HG03439 (cell line): ENCODE results near the gene KDR.

Source experiments
- ATAC-seq: cut with Tn5 transposase; IDR thresholded peaks from one replicate; pipeline ENCODE4 v1.9.1; 2021; ENCODE audit warnings: mild to moderate bottlenecking, moderate library complexity; ENCODE audit not compliant: unreplicated experiment

The KDR gene

DNA sequence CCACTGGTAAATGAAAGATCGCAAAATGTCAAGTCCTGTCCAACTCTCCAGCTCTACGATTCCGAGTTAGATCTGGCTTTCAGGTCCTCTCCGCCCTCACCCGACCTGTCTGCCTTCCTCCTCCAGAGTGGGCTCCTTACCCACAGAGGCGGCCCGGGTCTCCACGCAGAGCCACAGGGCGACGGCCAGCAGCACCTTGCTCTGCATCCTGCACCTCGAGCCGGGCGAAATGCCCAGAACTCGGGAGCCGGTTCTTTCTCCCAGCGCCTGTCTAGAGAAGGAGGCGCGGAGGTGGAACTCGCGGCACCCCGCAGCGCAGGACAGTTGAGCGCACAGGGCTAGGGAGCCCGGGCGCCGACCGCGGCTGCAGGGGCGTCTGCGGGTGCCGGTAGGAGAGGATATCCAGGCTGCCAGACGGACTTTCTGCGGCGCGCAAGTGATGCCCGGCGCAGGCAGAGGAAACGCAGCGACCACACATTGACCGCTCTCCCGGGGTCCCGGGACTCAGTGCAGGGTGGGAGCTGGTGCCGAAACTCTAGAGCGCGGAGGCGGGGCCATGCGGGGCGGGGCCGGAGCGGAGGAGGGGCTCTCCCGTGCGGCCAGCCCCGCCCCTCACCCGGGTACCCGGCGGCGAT, at the start of gene KDR:
Gene KDR (minus strand): TSS at position 509 of the 635 bp plus-strand sequence. CDS start 302 bp downstream, at position 207.
- no peak for ATAC-seq

DNA sequence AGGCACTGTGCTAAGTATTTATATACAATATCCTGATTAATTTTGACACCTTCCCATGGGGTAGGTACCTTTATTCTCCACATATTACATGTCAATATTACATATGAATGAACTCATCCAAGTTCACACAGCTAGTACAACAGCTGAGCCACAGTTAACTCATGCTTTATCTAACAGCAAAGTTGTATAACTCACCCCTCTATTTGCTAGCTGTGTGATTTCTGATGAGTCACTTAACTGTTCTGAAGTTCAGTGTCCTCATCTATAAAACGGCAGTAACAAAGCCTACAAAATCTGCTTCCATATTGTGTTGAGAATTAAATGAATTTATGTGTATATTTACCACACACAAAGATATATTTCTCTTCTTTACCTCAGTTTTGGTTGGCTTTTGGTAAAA, 48.2 kb upstream of the KDR start:
- ATAC-seq = no peak

DNA sequence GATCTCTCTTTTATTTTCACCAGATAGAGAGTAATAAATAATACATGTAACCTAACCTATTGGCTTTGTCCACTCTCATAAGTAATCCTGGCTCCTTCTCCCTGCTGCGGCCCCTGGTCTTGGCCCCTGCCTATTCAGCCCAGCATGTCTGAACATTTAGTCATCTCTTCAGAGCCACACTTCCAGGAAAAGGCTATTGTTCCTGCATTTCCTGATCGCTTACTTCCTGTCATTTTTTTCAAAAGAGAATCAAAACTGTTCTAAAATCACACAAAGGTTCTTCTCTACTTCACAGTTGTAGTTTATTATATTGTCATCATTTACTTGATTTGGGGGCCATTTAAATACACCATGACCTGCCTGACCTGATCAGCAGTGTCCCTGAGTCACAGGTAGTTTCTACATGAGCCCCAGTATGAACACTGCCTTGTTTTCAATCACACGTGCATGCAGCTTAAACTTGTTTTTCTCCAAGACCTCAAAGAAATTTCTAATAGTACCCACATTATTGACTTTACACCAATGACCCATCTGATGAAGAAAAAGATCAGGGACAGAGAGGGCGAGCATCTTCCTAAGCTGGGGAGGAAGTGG, 47.4 kb upstream of the KDR start:
- ATAC-seq = no peak

DNA sequence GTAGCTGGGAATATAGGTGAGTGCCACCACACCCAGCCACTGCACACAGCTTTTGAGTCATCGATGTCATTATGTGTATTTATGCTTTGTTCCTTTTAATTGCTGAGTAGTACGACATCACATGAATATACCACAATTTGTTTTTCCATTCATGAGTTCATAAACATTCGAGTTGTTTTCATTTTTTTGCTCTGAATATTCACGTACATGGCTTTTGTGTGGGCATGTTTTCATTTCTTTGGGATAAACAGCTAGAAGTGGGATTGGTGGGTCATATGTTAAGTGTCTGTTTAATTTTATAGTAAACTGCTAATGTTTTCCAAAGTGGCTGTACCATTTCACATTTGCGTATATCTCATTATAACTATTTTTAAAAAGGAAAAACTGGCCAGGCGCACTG, 45.1 kb upstream of the KDR start:
- ATAC-seq = no peak

DNA sequence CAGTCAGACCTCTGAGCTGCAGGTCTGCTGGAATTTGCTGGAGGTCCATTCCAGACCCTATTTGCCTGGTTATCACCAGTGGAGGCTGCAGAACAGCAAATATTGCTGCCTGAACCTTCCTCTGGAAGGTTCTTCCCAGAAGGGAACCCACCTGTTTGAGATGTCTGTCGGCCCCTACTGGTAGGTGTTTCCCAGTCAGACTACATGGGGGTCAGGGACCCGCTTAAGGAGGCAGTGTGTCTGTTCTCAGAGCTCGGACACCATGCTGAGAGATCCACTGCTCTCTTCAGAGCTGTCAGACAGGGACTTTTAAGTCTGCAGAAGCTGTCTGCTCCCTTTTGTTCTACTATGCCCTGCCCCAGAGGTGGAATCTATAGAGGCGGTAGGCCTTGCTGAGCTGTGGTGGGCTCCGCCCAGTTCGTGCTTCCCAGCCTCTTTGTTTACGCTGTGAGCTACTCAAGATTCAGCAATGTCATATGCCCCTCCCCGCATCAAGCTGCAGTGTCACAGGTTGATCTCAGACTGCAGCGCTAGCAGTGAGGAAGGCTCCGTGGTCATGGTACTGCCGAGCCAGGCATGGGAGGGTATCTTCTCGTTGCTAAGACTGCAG, 44.1 kb upstream of the KDR start:
- no peak for ATAC-seq

DNA sequence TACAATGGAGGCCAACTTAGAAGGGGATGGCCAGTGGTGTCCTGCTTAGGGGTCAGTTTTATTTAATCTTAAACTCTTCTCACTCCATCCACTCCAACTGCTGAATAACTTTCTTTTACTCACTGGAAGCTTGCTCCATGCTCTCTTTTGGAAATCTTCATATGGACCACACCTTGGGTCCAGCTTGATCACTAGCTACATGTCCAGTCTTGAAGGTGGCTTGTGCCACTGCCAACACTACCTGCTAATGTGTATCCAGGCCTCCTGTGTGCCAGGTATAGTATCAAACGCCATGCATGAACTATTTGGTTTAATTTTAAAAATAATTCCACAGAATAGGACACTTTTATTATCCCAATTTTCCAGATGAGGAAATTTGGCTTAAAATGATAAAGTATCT, 37.0 kb upstream of the KDR start:
- no peak for ATAC-seq

DNA sequence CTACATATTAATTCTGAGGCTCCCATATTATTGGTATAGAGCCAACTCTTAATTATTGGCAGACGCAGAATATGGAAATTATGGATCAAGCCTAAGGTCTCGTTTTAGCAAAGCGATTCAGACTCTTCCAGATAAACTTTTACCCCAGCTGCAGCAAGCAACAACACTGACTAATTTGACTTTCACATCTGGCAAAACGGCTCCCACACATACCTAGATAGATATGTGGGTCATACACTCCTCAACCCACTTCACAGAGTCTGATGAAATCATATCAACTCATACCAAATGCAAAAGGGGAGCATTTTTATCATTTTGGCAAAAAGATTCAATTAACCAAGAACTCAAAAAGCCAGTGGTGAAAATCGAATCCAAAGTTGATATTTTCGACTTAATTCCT, 36.3 kb upstream of the KDR start:
- ATAC-seq = no peak

DNA sequence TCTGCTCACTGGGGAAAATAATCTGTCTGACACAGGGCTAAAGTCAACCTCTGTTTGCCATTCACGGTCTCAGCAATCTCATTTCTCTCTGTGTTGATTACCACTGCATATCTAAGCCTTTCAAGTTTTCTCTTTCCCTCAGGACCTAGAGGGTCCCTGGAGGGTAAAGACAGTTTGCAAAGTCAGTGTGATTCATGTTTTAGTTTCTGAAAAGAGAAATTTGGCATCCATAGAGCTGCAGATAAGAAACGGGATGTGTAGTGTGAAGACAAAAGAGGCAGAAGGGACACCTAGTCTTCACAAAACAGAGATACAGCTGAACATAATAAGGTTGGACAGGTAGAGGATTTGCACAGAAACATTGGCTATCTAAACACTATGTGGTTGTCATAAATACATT, 34.5 kb upstream of the KDR start:
- ATAC-seq = no peak

DNA sequence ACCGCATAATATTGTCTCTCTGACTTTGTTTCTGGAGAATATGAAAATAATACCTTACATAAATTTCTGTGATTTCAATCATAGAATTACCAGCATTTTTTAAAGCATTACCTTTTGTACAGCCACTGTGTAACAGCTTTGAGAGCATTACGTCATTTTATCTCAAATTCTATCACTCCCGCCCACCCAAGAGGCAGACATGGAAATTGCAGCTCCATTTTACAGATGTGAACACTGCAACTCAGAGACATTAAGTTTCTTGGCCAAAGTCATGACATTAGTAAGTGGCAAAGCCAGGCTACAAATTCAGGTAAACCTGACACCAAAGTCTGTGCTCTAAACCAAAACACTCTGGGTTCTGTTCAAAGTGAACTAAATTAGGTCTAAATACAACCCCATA, 33.6 kb upstream of the KDR start:
- ATAC-seq = no peak

DNA sequence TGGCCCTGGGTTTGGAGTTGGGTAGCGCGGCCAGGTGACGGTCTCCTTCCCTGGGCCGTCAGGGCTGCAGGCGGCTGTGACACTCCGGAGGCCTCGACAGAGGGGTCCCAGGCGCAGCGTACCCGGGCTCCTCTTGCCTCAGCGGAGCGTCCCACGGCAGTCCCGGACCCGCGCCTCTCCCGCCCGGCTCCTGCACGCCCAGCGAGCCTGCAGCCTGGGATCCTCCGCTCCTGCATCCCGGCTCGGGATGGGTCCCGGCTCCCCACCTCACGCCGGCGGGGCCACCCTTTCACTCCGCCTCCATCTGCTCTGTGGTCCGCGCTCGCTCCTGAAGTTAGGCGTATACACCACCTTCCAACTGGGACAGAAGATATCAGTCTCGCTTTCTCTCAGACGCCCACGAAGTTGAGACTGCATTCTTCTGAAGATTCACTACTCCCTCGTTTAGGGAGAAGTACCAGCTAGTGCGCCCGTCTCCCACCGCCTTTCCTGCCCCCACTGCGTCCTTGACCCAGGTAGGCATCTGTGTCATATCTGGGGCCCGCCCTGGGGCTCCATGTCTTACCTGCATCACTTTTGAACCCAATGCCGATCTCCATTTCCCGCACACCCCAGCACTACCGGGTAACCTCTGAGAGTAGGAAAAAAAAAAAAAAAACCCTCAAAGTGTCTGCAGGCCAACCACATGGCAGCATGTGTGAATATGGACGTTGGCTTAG, 32.3 kb upstream of the KDR start:
- ATAC-seq = no peak

DNA sequence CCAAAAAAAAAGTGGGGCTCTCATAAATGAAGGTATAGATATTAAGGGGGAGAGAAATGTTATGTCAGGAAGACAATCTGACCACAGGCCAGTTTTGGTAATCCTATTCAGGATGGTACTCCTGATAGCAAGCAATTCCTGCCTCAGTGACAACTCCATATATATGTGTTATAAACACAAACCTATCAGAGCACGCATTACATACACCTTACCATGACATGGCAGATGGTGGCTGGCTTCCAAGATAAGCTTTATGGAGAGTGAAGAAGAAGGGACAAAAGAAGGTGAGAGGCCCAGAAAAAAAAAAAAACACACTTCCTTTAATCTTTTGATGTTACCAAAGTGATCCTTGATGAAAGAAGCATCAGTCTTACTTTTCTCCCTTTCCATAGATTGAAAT, 29.5 kb upstream of the KDR start:
- no peak for ATAC-seq

DNA sequence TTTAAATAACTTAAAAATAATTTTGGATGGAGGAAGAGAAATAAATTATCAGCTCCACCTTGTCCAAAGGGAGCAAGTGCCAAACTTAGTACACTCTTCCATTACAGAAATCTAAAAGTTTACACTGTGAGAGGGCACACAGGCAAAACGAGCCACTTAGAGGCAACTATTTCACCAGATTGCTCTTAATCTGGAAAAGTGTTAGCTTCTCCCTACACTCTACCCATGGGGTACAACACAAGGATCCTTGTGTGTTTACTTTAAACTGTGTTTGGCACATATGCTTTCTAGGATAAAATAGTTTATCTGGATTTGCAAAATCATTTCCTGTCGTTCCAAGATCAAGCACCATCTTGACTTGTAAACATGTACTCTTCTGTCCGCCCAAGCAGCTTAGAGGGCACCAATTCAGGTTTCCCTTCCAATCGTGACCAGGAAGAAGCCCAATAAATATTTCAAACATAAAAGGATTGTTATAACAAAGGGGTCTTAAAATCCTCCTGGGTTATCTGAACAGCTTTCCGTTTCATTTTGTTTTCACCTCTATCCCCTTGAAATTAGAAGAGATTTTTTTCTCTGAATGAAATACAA, 29.0 kb upstream of the KDR start:
- no peak for ATAC-seq

DNA sequence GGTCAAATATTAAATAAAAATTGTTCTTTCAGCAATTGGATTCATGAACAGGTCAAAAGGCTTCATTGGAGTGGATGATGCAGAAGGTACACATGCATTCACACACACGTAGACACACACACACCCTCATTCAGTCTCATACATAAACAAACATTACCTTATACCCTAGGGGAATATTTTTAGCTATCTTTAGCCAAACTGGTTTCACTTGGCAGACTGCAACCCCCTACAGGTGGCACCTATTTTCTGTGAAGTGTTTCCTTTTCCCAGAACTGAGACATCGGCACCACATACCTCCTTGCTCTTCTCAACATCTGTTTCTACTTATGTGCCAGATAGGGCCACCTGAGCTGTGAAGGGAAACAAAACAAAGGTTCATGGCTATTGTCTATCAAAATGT, 18.5 kb upstream of the KDR start:
- ATAC-seq = no peak

DNA sequence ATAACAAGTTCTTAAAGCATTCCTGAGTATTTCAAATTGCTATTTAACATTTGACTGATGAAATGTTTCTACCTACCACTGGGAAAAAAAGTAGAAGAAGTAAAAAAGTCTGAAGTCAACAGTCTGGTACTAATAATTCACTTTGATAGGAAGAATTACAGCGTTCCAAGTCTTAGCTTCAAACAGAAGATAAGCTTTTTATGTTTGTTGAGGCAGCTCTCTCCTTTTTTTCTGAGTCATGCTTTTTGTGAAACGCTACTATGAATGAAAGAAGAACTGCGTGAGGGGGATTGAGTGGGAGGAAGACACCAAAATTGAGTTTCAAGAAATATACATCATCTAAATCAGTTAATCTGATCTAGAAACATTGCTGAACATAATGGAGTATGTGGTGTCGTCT, 13.0 kb upstream of the KDR start:
- no peak for ATAC-seq

DNA sequence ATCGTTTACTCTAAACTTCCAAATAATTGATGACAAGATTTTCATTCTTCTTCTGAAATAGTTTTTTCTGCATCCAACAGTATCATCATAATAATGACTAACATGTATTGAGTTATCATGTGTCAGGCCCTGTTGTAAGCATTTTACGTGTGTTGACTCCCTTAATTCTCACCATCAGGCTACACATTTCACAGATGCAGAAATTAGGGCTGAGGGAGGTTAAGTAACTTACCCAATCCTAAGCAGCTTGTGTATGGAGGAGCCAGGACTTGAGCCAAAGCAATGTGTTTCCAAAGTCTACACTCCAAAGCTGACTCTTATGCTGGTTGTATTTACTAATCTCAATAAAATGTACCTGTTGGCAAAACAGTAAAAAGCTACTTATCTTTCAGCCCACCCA, 11.2 kb upstream of the KDR start:
- ATAC-seq = no peak

DNA sequence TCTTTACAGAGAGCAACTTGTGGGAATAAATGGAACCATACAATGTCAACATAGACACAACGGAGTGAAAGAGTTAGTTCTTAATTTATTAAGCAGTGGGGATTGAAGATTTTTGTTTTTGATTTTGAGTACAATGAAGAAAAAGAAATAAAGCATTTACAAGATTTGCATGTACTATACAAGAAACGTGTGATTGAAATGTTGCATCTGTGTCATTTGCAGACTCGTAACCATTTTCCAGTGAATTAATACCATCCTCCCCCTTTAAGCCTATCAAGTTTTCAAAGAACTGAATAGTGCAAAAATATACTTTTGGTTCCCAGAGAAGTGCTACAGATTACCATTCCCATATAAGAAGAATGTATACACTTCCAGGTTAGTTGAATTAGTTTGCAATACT, 8.6 kb upstream of the KDR start:
- no peak for ATAC-seq

DNA sequence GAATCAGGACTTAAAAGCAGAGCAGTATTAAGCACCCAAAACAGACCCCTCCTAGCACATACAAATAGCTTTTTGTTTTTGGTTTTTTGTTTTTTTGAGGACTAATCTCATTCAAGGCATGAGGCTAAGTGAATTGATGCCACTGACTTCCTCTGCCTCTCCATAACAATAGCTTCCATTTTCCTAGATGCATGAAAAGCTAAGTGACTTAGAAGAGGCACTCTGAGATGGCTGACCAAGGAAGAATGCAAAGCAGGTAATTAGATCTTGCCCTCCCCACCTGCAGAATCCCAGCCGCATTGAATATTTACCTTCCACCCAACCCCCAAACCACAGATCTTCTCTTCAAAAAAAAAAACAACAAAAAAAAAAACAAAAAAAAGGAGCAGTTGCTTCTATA, 7.4 kb upstream of the KDR start:
- ATAC-seq = no peak

DNA sequence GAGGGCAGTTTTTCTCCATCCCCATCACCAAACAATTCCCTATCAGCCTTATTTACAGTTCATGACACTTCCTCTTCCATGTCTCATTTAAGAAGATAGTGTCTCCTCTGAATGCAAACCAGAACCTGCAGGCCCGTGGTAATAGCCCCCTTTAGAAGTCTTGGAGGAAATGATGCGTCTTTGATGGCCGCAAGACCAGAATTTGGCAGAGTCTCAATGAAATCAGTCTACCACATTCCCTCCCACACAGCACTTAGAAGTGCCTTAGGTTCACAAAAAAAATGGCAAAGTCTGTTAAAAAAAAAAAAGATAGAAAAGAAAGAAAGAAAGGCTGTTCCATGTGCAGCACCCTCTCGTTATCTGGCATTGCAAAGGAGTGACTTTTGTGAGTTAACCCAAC, 2.1 kb upstream of the KDR start:
- ATAC-seq = no peak

DNA sequence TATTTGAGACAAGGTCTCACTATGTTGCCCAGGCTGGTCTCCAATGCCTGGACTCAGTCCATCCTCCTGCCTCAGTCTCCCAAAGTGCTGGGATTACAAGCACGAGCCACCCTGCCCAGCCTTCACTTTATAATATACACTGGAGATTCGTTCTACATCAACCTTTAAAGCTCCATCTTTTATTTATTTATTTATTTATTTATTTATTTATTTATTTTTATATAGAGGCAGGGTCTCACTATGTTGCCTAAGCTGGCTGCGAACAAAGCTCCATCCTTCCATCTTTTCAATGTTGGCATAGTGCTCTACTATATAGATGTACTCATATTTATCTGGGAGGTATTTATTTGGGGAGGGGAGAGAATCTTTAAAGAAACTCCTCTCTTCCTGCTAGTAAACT, 1.7 kb upstream of the KDR start:
- ATAC-seq = no peak

DNA sequence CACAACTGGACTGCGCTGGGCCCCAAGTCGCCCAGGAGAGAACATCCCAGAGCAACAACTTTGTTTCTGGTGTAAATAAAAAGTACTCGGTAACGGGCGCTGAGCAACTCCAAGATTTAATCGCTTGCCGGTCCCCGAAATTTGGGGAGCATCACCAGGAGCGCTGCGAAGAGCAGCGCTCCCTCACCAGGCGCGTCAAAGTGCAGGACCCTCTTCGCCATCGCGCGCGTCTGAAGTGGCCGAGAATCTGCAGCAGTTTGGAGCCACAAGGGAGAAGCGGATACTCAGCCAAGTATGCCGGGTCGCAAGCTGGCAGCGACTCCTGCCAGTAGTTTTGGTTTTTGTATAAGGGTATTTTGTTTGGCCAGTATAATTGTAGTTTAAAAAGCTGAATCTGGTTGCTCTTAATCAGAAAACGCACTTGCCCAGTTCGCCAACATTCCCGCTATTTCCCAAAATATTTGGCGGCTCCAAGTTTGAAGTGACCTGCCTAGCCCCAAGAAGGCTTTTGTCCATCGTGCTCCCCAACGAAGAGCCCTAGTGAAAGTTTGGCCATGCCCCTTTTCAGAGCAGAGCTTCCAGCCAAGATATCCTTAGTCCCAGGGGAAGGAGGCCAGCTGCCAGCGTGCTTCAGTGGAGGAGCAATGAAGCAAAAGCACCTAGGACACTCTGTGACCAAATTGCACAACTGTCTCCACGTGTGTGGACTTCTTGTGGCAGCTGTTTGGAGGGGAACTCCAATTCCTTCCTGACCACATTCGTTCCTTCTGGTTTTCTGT, 557 bp upstream of the KDR start:
- no peak for ATAC-seq
